K562 (cell line): Measurements from ENCODE around the gene WDR88. TPM values are rescaled to one million over a fixed set of nuclear protein-coding genes. Genes with fewer than 3 reads are reported as not detected.

ENCODE experiments used
- ATAC-seq: fragments of 200-7000 bp; cut with Tn5 transposase; 3 replicates; pipeline ENCODE4 v1.9.1; 2020; ENCODE audit warnings: moderate library complexity
- BruUV-seq: library from RNA; stranded (reverse); fragments of 400-500 nt; replicated peaks from 2 replicates; lab custom pipeline; 2021; lab: Mats Ljungman, UMichigan
- CTCF ChIA-PET: fragments of 300-600 bp; formaldehyde crosslinking; extraction: SDS; loops from one replicate; lab custom pipeline; 2021; ENCODE audit warnings: low intra/inter-chr PET ratio; lab: Yijun Ruan, JAX
- POLR2A ChIA-PET: fragments of 300-600, 350-650 bp; sonication (Branson Sonifier 250); formaldehyde crosslinking; extraction: SDS; loops from one replicate; lab custom pipeline; 2021; ENCODE audit warnings: antibody characterized with exemption, inconsistent platforms; lab: Yijun Ruan, JAX
- DNase-seq, 4 experiments: peaks; one replicate each; pipeline versions ENCODE4 v3.0.0 to v3.0.0-alpha.2; 2011 to 2018; ENCODE audit warnings: low spot score in 3 of 4, mixed read lengths in 3 of 4; ENCODE audit errors: extremely low read depth in 1 of 4
- FAIRE-seq: peaks from 2 replicates; lab custom pipeline; 2011; peaks lifted over from hg19 to GRCh38; lab: Jason Lieb, UNC
- H2AFZ ChIP-seq: 2 replicates; pipeline ENCODE4 v1.6.0; 2011; ENCODE audit warnings: low read depth, low read length, control low read depth, inconsistent platforms
- H3K27ac ChIP-seq: fragments of 200-600 bp; 3 replicates; pipeline ENCODE4 v1.8.0; 2011; ENCODE audit warnings: low read depth, mild to moderate bottlenecking, control low read depth, inconsistent platforms, low read length, moderate library complexity, mixed read lengths; ENCODE audit errors: extremely low read depth
- H3K27me3 ChIP-seq, 2 experiments: fragments of 300-600 bp in 1 of 2; 2 replicates in 1 of 2; 3 replicates in 1 of 2; pipeline versions ENCODE4 v1.6.0 to v1.8.0; 2011; ENCODE audit warnings: inconsistent platforms in 2 of 2, low read length in 2 of 2, mild to moderate bottlenecking in 1 of 2, mixed read lengths in 1 of 2, moderate library complexity in 1 of 2; ENCODE audit not compliant: control insufficient read depth in 2 of 2, insufficient read depth in 2 of 2
- H3K36me3 ChIP-seq: fragments of 300-600 bp; 3 replicates; pipeline ENCODE4 v1.8.0; 2011; ENCODE audit warnings: mild to moderate bottlenecking, low read length, inconsistent platforms; ENCODE audit not compliant: control insufficient read depth, insufficient read depth
- H3K4me1 ChIP-seq, 2 experiments: fragments of 200-600 bp in 1 of 2; replicated peaks in 1 of 2; 2 replicates in 1 of 2; 3 replicates in 1 of 2; pipeline versions ENCODE4 v1.5.1 to v1.8.0; 2011; ENCODE audit warnings: inconsistent platforms in 2 of 2, low read length in 2 of 2, mild to moderate bottlenecking in 1 of 2, mixed read lengths in 1 of 2, moderate library complexity in 1 of 2; ENCODE audit not compliant: control insufficient read depth in 2 of 2, insufficient read depth in 2 of 2
- H3K4me2 ChIP-seq: 2 replicates; pipeline ENCODE4 v1.6.1; 2011; ENCODE audit warnings: low read length, control low read depth, inconsistent platforms, mixed read lengths; ENCODE audit not compliant: insufficient read depth
- H3K4me3 ChIP-seq: fragments of 200-600 bp; sonication (generic), shearing (Covaris generic); 2 replicates; pipeline ENCODE4 v1.5.1; 2016; ENCODE audit warnings: control low read depth, inconsistent platforms
- H3K79me2 ChIP-seq: fragments of 200-600 bp; 3 replicates; pipeline ENCODE4 v1.8.0; 2011; ENCODE audit warnings: low read length, inconsistent platforms; ENCODE audit not compliant: control insufficient read depth, insufficient read depth
- H3K9ac ChIP-seq, 2 experiments: 2 replicates each; pipeline versions ENCODE4 v1.6.0 to v1.6.1; 2011; ENCODE audit warnings: low read depth in 2 of 2, low read length in 2 of 2, control low read depth in 1 of 2, inconsistent platforms in 1 of 2, mild to moderate bottlenecking in 1 of 2, mixed read lengths in 1 of 2; ENCODE audit not compliant: insufficient read depth in 1 of 2
- H3K9me1 ChIP-seq: one replicate; pipeline ENCODE4 v1.6.0; 2011; ENCODE audit warnings: inconsistent platforms, mild to moderate bottlenecking, low read length, moderate library complexity; ENCODE audit not compliant: control insufficient read depth, insufficient read depth
- H3K9me3 ChIP-seq: replicated peaks from 2 replicates; pipeline ENCODE4 v1.5.1; 2011; ENCODE audit warnings: low read depth, low read length, inconsistent platforms; ENCODE audit not compliant: control insufficient read depth, insufficient read depth
- H4K20me1 ChIP-seq: replicated peaks from 2 replicates; pipeline ENCODE4 v1.6.1; 2011; ENCODE audit warnings: low read length, inconsistent platforms, mixed read lengths; ENCODE audit not compliant: control insufficient read depth, insufficient read depth
- ARID1B ChIP-seq: fragments of 450-650 bp; IDR thresholded peaks from 2 replicates; pipeline ENCODE4 v1.6.1; 2016; ENCODE audit warnings: antibody characterized with exemption, mild to moderate bottlenecking, inconsistent platforms
- HMG20B ChIP-seq: fragments of 250-450 bp; sonication (Bioruptor Pico); IDR thresholded peaks from 2 replicates; pipeline ENCODE4 v1.5.0; 2021; ENCODE audit warnings: mild to moderate bottlenecking
- RHOXF2B ChIP-seq: fragments of 250-450 bp; sonication (Bioruptor Pico); conservative IDR thresholded peaks from 2 replicates; pipeline ENCODE4 v1.5.1; 2021
- U2AF2 ChIP-seq: fragments of 200-400 bp; formaldehyde crosslinking; optimal IDR thresholded peaks from 2 replicates; pipeline ENCODE3; 2017; ENCODE audit warnings: low read depth, mild to moderate bottlenecking, low read length
- WGBS: fragments of 100-300 bp; shearing (Covaris generic); methylation state at CpG from one replicate; pipeline ENCODE4 v1.1.6; 2016; ENCODE audit warnings: low coverage, mixed read lengths; ENCODE audit not compliant: insufficient coverage; ENCODE audit errors: missing lambda C conversion rate; 5-methylcytosine and 5-hydroxymethylcytosine counted together
- in situ Hi-C: fragments of 300-500 bp; cut with MboI; formaldehyde crosslinking; loops from 4 replicates; pipeline ENCODE4 v1.15.0; 2018; ENCODE audit warnings: inconsistent platforms, mixed read lengths
- intact Hi-C: fragments of 100-400 bp; cut with micrococcal nuclease; formaldehyde crosslinking; loops from 2 replicates; pipeline ENCODE4 v1.14.2; 2022
- polyA plus RNA-seq, 8 experiments: library from polyadenylated mRNA; depleted of rRNA in 4 of 8; stranded (reverse) in 5 of 8; unstranded in 3 of 8; fragments of >200 nt; fragmentation: Nextera tagmentation in 2 of 8; fragmentation: Illumina TruSeq in 1 of 8; extraction: Ambion mirVana in 2 of 8; extraction: Trizol in 1 of 8; gene quantifications; 2 replicates each; pipeline versions ENCODE4 v1.2.1 to v1.2.3, GENCODE V29; 2011 to 2014; ENCODE audit warnings: inconsistent platforms in 1 of 8, missing spikeins in 1 of 8
- total RNA-seq, 7 experiments: library from RNA; depleted of rRNA in 6 of 7; stranded (reverse); fragments of >200 nt in 6 of 7; fragmentation: Illumina TruSeq in 2 of 7; extraction: Trizol in 2 of 7; gene quantifications; 2 replicates each; pipeline versions ENCODE4 v1.2.1 to v1.2.3, GENCODE V29; 2011 to 2021; ENCODE audit warnings: low replicate concordance in 1 of 7
- TF ChIP-seq, protein P1 (sequence below): fragments of 250-450 bp; sonication (Bioruptor Pico); IDR thresholded peaks from 2 replicates; pipeline ENCODE4 v1.4.0; 2020; ENCODE audit warnings: mild to moderate bottlenecking, moderate library complexity, borderline replicate concordance
- TF ChIP-seq, protein P2 (sequence below): fragments of 250-450 bp; sonication (Bioruptor Pico); IDR thresholded peaks from 2 replicates; pipeline ENCODE4 v1.8.0; 2022; ENCODE audit warnings: inconsistent platforms, mild to moderate bottlenecking, moderate library complexity, borderline replicate concordance
- TF ChIP-seq, protein P3 (sequence below): IDR thresholded peaks from 2 replicates; pipeline ENCODE4 v1.6.1; 2016; ENCODE audit warnings: missing genetic modification characterization, missing compliant biosample characterization
- TF ChIP-seq, protein P4 (sequence below): fragments of 450-650 bp; IDR thresholded peaks from 2 replicates; pipeline ENCODE4 v1.6.1; 2016; ENCODE audit warnings: missing biosample characterization, missing genetic modification characterization
- TF ChIP-seq, protein P5 (sequence below): sonication (generic); formaldehyde crosslinking; IDR thresholded peaks from 2 replicates; pipeline ENCODE4 v1.8.0; 2022; ENCODE audit warnings: mild to moderate bottlenecking, missing genetic modification reagents

WDR88 gene
- total and polyA plus RNA-seq, 9 of the 15 experiments (the other 6 are each of a cell fraction or from before 2014, with no cell fraction given) = 0.03 to 0.04 TPM; not detected in 7

DNA sequence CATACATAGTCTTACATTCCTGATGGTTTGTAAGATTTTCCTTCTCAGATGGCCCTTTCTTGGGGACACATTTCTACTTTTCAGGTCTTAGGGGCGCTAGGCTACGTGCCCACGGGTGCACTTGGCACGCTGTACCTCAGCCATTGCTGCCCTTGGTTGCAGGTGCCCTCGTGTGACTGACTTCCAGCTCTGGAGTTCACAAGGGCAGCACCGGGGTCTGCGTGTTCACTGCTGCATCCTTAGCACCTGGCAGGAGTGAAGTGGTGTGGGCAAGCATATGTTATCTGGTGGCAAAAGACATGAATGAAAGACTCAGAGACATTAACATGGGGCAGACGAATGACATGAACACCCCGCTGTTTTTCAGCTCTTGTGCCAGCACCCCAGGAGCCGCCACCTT, 13.3 kb upstream of the WDR88 start (continued):
- TF ChIP-seq, protein P1, sequence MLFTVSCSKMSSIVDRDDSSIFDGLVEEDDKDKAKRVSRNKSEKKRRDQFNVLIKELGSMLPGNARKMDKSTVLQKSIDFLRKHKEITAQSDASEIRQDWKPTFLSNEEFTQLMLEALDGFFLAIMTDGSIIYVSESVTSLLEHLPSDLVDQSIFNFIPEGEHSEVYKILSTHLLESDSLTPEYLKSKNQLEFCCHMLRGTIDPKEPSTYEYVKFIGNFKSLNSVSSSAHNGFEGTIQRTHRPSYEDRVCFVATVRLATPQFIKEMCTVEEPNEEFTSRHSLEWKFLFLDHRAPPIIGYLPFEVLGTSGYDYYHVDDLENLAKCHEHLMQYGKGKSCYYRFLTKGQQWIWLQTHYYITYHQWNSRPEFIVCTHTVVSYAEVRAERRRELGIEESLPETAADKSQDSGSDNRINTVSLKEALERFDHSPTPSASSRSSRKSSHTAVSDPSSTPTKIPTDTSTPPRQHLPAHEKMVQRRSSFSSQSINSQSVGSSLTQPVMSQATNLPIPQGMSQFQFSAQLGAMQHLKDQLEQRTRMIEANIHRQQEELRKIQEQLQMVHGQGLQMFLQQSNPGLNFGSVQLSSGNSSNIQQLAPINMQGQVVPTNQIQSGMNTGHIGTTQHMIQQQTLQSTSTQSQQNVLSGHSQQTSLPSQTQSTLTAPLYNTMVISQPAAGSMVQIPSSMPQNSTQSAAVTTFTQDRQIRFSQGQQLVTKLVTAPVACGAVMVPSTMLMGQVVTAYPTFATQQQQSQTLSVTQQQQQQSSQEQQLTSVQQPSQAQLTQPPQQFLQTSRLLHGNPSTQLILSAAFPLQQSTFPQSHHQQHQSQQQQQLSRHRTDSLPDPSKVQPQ (CRISPR knock-in tag) = no peak
- TF ChIP-seq, protein P2, sequence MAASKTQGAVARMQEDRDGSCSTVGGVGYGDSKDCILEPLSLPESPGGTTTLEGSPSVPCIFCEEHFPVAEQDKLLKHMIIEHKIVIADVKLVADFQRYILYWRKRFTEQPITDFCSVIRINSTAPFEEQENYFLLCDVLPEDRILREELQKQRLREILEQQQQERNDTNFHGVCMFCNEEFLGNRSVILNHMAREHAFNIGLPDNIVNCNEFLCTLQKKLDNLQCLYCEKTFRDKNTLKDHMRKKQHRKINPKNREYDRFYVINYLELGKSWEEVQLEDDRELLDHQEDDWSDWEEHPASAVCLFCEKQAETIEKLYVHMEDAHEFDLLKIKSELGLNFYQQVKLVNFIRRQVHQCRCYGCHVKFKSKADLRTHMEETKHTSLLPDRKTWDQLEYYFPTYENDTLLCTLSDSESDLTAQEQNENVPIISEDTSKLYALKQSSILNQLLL (CRISPR knock-in tag) = no peak

DNA sequence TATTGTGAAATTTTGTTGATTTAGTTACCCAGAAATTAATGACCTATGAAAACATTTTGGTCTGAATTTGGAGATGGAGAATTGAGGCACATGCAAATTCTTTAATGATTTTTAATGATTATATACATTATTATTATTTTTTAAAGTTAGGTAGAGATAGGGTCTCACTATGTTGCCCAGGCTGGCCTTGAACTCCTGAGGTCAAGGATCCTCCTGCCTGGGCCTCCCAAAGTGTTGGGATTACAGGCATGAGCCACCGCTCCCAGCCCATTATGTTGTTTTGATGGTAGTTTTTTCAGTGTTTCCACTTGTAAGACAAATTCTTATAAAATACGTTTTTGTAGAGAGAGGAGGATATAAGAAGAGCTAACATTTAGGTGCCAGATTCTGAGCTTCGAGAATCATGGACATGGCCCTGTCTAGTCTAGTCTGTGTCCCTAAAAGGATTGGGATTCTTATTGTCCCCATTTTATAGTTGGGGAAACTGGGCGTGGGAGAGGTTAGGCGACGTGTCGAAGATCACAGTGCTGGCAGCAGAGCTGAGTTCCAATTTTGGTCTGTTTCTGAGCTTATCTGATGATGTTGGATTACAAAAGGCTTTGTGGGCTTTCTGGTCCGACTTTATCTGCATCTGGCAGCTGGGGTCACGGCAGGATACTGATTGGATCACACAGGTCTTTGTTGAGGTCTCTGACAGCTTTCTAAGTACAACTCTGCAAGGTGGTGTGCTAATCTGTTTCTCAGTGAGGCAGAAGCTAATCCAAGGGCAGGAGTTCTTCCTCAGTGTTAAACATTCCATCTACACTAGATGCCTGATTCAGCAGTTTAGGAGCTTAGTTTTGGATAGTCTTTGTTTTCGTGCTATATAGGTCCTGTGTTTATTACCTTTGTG, 7.5 kb upstream of the WDR88 start:
- intact Hi-C loops = loop anchor here (10.0 kb wide), 1 partner anchor 60 kb away; no protein-coding TSS in a partner anchor
- no TSS peak for BruUV-seq
- TF ChIP-seq RHOXF2B (no peak), ARID1B (peak; percentile 99), HMG20B (no peak), U2AF2 (no peak)
- TF ChIP-seq, protein P3, sequence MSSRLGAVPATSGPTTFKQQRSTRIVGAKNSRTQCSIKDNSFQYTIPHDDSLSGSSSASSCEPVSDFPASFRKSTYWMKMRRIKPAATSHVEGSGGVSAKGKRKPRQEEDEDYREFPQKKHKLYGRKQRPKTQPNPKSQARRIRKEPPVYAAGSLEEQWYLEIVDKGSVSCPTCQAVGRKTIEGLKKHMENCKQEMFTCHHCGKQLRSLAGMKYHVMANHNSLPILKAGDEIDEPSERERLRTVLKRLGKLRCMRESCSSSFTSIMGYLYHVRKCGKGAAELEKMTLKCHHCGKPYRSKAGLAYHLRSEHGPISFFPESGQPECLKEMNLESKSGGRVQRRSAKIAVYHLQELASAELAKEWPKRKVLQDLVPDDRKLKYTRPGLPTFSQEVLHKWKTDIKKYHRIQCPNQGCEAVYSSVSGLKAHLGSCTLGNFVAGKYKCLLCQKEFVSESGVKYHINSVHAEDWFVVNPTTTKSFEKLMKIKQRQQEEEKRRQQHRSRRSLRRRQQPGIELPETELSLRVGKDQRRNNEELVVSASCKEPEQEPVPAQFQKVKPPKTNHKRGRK (tag) = no peak
- TF ChIP-seq, protein P4, sequence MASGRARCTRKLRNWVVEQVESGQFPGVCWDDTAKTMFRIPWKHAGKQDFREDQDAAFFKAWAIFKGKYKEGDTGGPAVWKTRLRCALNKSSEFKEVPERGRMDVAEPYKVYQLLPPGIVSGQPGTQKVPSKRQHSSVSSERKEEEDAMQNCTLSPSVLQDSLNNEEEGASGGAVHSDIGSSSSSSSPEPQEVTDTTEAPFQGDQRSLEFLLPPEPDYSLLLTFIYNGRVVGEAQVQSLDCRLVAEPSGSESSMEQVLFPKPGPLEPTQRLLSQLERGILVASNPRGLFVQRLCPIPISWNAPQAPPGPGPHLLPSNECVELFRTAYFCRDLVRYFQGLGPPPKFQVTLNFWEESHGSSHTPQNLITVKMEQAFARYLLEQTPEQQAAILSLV = no peak
- TF ChIP-seq, protein P5, sequence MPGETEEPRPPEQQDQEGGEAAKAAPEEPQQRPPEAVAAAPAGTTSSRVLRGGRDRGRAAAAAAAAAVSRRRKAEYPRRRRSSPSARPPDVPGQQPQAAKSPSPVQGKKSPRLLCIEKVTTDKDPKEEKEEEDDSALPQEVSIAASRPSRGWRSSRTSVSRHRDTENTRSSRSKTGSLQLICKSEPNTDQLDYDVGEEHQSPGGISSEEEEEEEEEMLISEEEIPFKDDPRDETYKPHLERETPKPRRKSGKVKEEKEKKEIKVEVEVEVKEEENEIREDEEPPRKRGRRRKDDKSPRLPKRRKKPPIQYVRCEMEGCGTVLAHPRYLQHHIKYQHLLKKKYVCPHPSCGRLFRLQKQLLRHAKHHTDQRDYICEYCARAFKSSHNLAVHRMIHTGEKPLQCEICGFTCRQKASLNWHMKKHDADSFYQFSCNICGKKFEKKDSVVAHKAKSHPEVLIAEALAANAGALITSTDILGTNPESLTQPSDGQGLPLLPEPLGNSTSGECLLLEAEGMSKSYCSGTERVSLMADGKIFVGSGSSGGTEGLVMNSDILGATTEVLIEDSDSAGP = no peak

More for the DNA sequence above, 7.5 kb upstream of the WDR88 start:
- Histone ChIP-seq H3K4me2 (peak overlapping the region; percentile 54), H3K9me1 (no peaks in the 10 kb centered on the region), H3K36me3 (peaks cover 29% of the 10 kb centered on the region; the same call in 2 of the 3 replicates), H3K4me3 (no peak overlapping the region), H3K27me3 (no peaks in the 10 kb centered on the region), H3K9ac (peak overlapping the region in 1 of 2 experiments; percentile 15; a peak in 1 of 4 replicates), H3K27ac (peak overlapping the region; percentile 62), H3K4me1 (peaks cover 10 to 20% of the 10 kb centered on the region in 2 experiments; a peak in 3 of 5 replicates), H3K79me2 (no peaks in the 10 kb centered on the region), H3K9me3 (no peaks in the 10 kb centered on the region), H2AFZ (no peak overlapping the region), H4K20me1 (no peaks in the 10 kb centered on the region)
- CTCF ChIA-PET = interaction anchor here (0.8 kb wide), 1 partner anchor 85 kb away, joined by 8 read pairs; no protein-coding TSS in a partner anchor
- in situ Hi-C loops = loop anchor here (5.0 kb wide), 1 partner anchor 152 kb away; the partner anchor contains the start of genes CEP89 and FAAP24
- peak; percentile 59 to 91 (median 76) for DNase-seq
- WGBS = 12% methylated on average over 10 of the region's 10 CpGs
- peak; percentile 94 for FAIRE-seq
- peak; percentile 95 for ATAC-seq
- POLR2A ChIA-PET = interaction anchor here (0.7 to 1.9 kb wide), 7 partner anchors 9 to 284 kb away, joined by 3 to 7 read pairs (median 4); no protein-coding TSS in a partner anchor
